NCI-H1930 (cell line): ENCODE results near the gene TMEM174.

Experiments used
- DNase-seq, 2 experiments: peaks; one replicate each; lab custom pipeline; 2025; lab: John Stamatoyannopoulos, UW

The TMEM174 gene

GRCh38 chr5:73172951-73173350 lies at the start of gene TMEM174:
Gene TMEM174, plus strand, starts transcription at chr5:73173193. Its CDS starts 51 bp downstream, at chr5:73173244.
- no peak for DNase-seq

GRCh38 chr5:73125289-73125688 lies 47.7 kb upstream of the TMEM174 start:
- no peak for DNase-seq

GRCh38 chr5:73126381-73126780 lies 46.6 kb upstream of the TMEM174 start:
- no peak for DNase-seq

GRCh38 chr5:73126957-73127356 lies 46.0 kb upstream of the TMEM174 start:
- no peak for DNase-seq

- DNase-seq, result no peak
Observed at GRCh38 chr5:73129143-73129542, 43.9 kb upstream of the TMEM174 start.

- DNase-seq, result no peak
Observed at GRCh38 chr5:73130811-73131210, 42.2 kb upstream of the TMEM174 start.

- DNase-seq, result no peak
Observed at GRCh38 chr5:73131711-73132425, 41.1 kb upstream of the TMEM174 start.

GRCh38 chr5:73132759-73133158 lies 40.2 kb upstream of the TMEM174 start:
- DNase-seq, result no peak

- DNase-seq, result no peak
Observed at GRCh38 chr5:73135021-73135420, 38.0 kb upstream of the TMEM174 start.

- DNase-seq, result no peak
Observed at GRCh38 chr5:73135429-73136054, 37.5 kb upstream of the TMEM174 start.

GRCh38 chr5:73136055-73136562 lies 36.9 kb upstream of the TMEM174 start:
- DNase-seq, result no peak

GRCh38 chr5:73137563-73138530 lies 35.1 kb upstream of the TMEM174 start:
- DNase-seq, result no peak

GRCh38 chr5:73139485-73139884 lies 33.5 kb upstream of the TMEM174 start:
- no peak for DNase-seq

- DNase-seq, result no peak
Observed at GRCh38 chr5:73140801-73141200, 32.2 kb upstream of the TMEM174 start.

GRCh38 chr5:73142035-73142434 lies 31.0 kb upstream of the TMEM174 start:
- no peak for DNase-seq

- no peak for DNase-seq
Observed at GRCh38 chr5:73143716-73144115, 29.3 kb upstream of the TMEM174 start.

GRCh38 chr5:73149540-73149939 lies 23.5 kb upstream of the TMEM174 start:
- DNase-seq, result no peak

- no peak for DNase-seq
Observed at GRCh38 chr5:73150876-73151275, 22.1 kb upstream of the TMEM174 start.

- no peak for DNase-seq
Observed at GRCh38 chr5:73151766-73152410, 21.1 kb upstream of the TMEM174 start.

GRCh38 chr5:73152411-73153388 lies 20.3 kb upstream of the TMEM174 start:
- DNase-seq, result no peak

- no peak for DNase-seq
Observed at GRCh38 chr5:73153513-73153912, 19.5 kb upstream of the TMEM174 start.
